ENCODE measurements around the gene BEX5.

DNA sequence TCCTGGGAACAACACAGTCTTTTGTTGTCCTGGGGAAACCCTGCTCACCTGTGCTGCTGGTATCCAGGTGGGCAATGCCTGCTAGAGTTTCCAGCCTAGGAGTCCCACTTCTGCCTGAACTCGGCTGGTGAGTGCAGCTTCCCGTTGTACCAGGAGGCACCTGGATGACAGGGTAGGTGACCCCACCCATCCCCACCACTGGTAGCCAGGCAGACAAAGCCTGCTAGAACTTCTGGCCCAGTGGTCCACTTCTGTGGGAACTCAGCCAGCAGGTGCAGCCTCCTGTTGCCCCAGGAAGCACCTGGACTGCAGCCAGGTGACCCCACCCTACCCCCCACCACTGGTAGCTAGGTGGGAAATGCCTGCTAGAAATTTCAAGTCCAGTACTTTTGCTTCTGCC lies 40.0 kb downstream of the BEX5 start:
- TF ChIP-seq POLR2A (IDR thresholded peaks at IDR 0.05) = no peak
- TF ChIP-seq, protein P1, sequence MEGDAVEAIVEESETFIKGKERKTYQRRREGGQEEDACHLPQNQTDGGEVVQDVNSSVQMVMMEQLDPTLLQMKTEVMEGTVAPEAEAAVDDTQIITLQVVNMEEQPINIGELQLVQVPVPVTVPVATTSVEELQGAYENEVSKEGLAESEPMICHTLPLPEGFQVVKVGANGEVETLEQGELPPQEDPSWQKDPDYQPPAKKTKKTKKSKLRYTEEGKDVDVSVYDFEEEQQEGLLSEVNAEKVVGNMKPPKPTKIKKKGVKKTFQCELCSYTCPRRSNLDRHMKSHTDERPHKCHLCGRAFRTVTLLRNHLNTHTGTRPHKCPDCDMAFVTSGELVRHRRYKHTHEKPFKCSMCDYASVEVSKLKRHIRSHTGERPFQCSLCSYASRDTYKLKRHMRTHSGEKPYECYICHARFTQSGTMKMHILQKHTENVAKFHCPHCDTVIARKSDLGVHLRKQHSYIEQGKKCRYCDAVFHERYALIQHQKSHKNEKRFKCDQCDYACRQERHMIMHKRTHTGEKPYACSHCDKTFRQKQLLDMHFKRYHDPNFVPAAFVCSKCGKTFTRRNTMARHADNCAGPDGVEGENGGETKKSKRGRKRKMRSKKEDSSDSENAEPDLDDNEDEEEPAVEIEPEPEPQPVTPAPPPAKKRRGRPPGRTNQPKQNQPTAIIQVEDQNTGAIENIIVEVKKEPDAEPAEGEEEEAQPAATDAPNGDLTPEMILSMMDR (IDR thresholded peaks at IDR 0.05) = no peak
